Activated B cell treated with CpG ODN at 0.5 μM for 24 hours (primary cell): Measurements from ENCODE around the gene DLG4. TPM values are rescaled to one million over a fixed set of nuclear protein-coding genes. Genes with fewer than 3 reads are reported as not detected.

Source experiments
- ATAC-seq: fragments of 200-7000 bp; cut with Tn5 transposase; one replicate; pipeline ENCODE4 v1.10.0; 2021; ENCODE audit warnings: low read depth, mild to moderate bottlenecking, moderate library complexity
- CTCF ChIA-PET: fragments of 350-600 bp; sonication (Branson Sonifier 250); formaldehyde crosslinking; loops from one replicate; lab custom pipeline; 2021; ENCODE audit warnings: antibody characterized with exemption; lab: Charles Lee
- POLR2A ChIA-PET: fragments of 350-600 bp; sonication (Branson Sonifier 250); formaldehyde crosslinking; loops from one replicate; lab custom pipeline; 2021; ENCODE audit warnings: antibody characterized with exemption; lab: Charles Lee
- DNase-seq: peaks from one replicate; pipeline ENCODE4 v3.0.0; 2022
- H3K27ac Mint-ChIP-seq: one replicate; pipeline ENCODE4 v1.8.0; 2020; ENCODE audit warnings: mixed read lengths
- H3K27me3 Mint-ChIP-seq: one replicate; pipeline ENCODE4 v1.8.0; 2021; ENCODE audit warnings: mixed read lengths
- H3K36me3 Mint-ChIP-seq: one replicate; pipeline ENCODE4 v1.8.0; 2021; ENCODE audit warnings: low read depth, mixed read lengths
- H3K4me1 Mint-ChIP-seq: one replicate; pipeline ENCODE4 v1.8.0; 2021; ENCODE audit warnings: mixed read lengths
- H3K4me3 Mint-ChIP-seq: one replicate; pipeline ENCODE4 v1.8.0; 2020; ENCODE audit warnings: mild to moderate bottlenecking, mixed read lengths
- H3K9me3 Mint-ChIP-seq: one replicate; pipeline ENCODE4 v1.8.0; 2020; ENCODE audit warnings: mixed read lengths
- intact Hi-C: fragments of 100-400 bp; cut with micrococcal nuclease; formaldehyde crosslinking; loops from one replicate; pipeline ENCODE4 v1.15.1; 2024
- total RNA-seq: library from RNA; stranded (reverse); gene quantifications from 2 replicates; pipeline ENCODE4 v1.2.3, GENCODE V29; 2022
- TF ChIP-seq, protein P1 (sequence below): fragments of 200-600 bp; IDR thresholded peaks from one replicate; pipeline ENCODE4 v1.8.0; 2022; ENCODE audit warnings: antibody characterized with exemption, mild to moderate bottlenecking

The DLG4 gene
- total RNA-seq, 1 donor from 2014 or later, result 3.9 TPM

DNA sequence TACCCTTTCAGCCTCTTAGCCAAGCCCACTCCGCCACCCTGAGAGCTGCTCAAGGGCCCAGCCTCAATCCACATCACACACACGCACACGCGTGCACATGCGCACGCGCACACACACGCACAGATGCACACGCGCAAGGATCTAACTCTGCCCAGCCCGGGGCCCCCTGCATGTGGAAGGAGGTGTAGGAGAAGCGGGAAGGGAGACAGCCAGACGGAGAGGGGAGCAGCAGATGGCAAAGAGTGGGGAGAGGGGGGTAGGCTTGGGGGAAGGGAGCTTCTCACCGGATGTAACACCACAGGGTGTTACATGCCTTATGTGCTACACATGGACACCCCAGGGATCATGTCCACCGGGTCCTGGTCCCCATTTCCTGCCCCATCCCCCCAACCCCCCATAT lies 15.3 kb downstream of the DLG4 start:
- ATAC-seq, result no peak
- ChIA-PET CTCF (no interaction called here), POLR2A (interaction anchor here (0.6 to 2.2 kb wide), 5 partner anchors 9 to 200 kb away, joined by 3 to 13 read pairs (median 8); partner anchors contain the start of genes ACADVL, DLG4 and GABARAP)

GRCh38 chr17:7203391-7203790 lies 16.2 kb downstream of the DLG4 start:
- POLR2A ChIA-PET, result interaction anchor here (1.7 kb wide), 1 partner anchor 16 kb away, joined by 10 read pairs; the partner anchor contains the start of genes ACADVL and DLG4
- Mint-ChIP-seq H3K27me3 (no peaks in the 10 kb centered on the region), H3K27ac (peak overlapping the region; percentile 94), H3K9me3 (no peaks in the 10 kb centered on the region), H3K4me3 (no peak overlapping the region), H3K4me1 (peaks cover 30% of the 10 kb centered on the region), H3K36me3 (peaks cover 2% of the 10 kb centered on the region)
- intact Hi-C loops, result no loop called here
- TF ChIP-seq, protein P1, sequence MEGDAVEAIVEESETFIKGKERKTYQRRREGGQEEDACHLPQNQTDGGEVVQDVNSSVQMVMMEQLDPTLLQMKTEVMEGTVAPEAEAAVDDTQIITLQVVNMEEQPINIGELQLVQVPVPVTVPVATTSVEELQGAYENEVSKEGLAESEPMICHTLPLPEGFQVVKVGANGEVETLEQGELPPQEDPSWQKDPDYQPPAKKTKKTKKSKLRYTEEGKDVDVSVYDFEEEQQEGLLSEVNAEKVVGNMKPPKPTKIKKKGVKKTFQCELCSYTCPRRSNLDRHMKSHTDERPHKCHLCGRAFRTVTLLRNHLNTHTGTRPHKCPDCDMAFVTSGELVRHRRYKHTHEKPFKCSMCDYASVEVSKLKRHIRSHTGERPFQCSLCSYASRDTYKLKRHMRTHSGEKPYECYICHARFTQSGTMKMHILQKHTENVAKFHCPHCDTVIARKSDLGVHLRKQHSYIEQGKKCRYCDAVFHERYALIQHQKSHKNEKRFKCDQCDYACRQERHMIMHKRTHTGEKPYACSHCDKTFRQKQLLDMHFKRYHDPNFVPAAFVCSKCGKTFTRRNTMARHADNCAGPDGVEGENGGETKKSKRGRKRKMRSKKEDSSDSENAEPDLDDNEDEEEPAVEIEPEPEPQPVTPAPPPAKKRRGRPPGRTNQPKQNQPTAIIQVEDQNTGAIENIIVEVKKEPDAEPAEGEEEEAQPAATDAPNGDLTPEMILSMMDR, result no peak
- DNase-seq, result no peak
- CTCF ChIA-PET, result no interaction called here
- no peak for ATAC-seq

More for the DNA sequence above, 15.3 kb downstream of the DLG4 start:
- DNase-seq, result no peak
- Mint-ChIP-seq H3K4me1 (peaks cover 30% of the 10 kb centered on the region), H3K27ac (peak overlapping the region; percentile 94), H3K9me3 (no peaks in the 10 kb centered on the region), H3K27me3 (no peaks in the 10 kb centered on the region), H3K36me3 (peaks cover 2% of the 10 kb centered on the region), H3K4me3 (peak overlapping the region; percentile 87)
- TF ChIP-seq, protein P1, result no peak
- intact Hi-C loops, result loop anchor here (2.0 kb wide), 3 partner anchors 34 to 102 kb away; partner anchors contain the start of genes EIF5A and PHF23

- H3K36me3 Mint-ChIP-seq, result no peaks in the 10 kb centered on the region
These were observed 22.8 kb downstream of the DLG4 start for GRCh38 chr17:7196651-7197401.

GRCh38 chr17:7195971-7196370 lies 23.7 kb downstream of the DLG4 start:
- no peak overlapping the region for H3K4me3 Mint-ChIP-seq
- H3K9me3 Mint-ChIP-seq, result no peaks in the 10 kb centered on the region
- TF ChIP-seq, protein P1, result no peak
- no peak for ATAC-seq
- DNase-seq, result no peak
- ChIA-PET CTCF (no interaction called here), POLR2A (no interaction called here)
- intact Hi-C loops, result no loop called here
- no peak overlapping the region for H3K27ac Mint-ChIP-seq
- H3K27me3 Mint-ChIP-seq, result no peaks in the 10 kb centered on the region
- no peaks in the 10 kb centered on the region for H3K36me3 Mint-ChIP-seq
- no peaks in the 10 kb centered on the region for H3K4me1 Mint-ChIP-seq

More at GRCh38 chr17:7196651-7197401, 22.8 kb downstream of the DLG4 start:
- ChIA-PET POLR2A (no interaction called here), CTCF (no interaction called here)
- Mint-ChIP-seq H3K9me3 (no peaks in the 10 kb centered on the region), H3K4me3 (no peak overlapping the region), H3K27ac (no peak overlapping the region), H3K4me1 (no peaks in the 10 kb centered on the region), H3K27me3 (no peaks in the 10 kb centered on the region)
- TF ChIP-seq, protein P1, result no peak
- intact Hi-C loops, result no loop called here
- DNase-seq, result no peak
- no peak for ATAC-seq

DNA sequence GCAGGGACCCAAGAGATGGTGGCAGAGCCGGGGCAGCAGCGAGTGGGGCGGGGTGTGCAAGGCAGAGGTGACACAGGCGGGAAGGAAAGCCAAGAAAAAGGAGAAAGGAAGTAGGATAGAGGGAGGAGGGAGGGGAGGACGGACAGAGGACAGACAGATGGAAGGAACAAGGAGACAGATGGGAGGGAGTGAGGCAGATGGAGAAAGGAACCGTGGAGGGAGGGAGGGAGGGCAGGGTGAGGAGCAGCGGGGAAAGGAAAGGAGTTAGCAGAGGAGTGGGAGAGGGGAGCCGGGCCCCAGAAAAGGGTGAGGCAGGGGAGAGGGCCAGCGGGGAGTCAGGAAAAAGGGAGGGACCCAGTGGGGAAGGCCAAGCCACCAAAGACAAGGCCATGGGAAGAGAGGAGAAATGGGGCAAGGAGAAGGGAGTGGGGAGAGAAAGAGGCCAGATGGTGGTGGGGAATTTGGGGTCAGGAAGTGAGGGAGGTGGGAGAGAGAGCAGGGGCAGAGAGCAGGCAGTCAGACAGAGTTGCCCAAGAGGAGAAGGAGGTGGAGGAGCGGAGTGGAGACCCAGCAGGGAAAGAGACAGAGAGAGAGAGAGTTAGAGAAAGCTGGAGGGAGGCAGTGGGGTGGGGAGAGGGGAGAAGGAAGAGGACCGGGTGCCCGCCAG lies 27.2 kb downstream of the DLG4 start:
- H3K27me3 Mint-ChIP-seq, result no peaks in the 10 kb centered on the region
- ChIA-PET CTCF (no interaction called here), POLR2A (no interaction called here)
- H3K9me3 Mint-ChIP-seq, result no peaks in the 10 kb centered on the region
- H3K36me3 Mint-ChIP-seq, result no peaks in the 10 kb centered on the region
- no peak for ATAC-seq
- H3K4me1 Mint-ChIP-seq, result no peaks in the 10 kb centered on the region
- H3K4me3 Mint-ChIP-seq, result no peak overlapping the region
- no peak overlapping the region for H3K27ac Mint-ChIP-seq
- DNase-seq, result no peak
- intact Hi-C loops, result no loop called here
- TF ChIP-seq, protein P1, result no peak
